Calu3 (cell line): ENCODE results near the gene ZSCAN10. TPM values are rescaled to one million over a fixed set of nuclear protein-coding genes. Genes with fewer than 3 reads are reported as not detected.

ENCODE experiments used
- Bru-seq: library from RNA; stranded (reverse); fragments of 400-500 nt; gene quantifications from one replicate; lab custom pipeline; 2021; lab: Mats Ljungman, UMichigan
- BruChase-seq, 2 experiments: library from RNA; stranded (reverse); fragments of 400-500 nt; gene quantifications; one replicate each; lab custom pipeline; 2021; lab: Mats Ljungman, UMichigan
- BruUV-seq: library from RNA; stranded (reverse); fragments of 400-500 nt; replicated peaks from 2 replicates; lab custom pipeline; 2021; lab: Mats Ljungman, UMichigan
- CTCF ChIA-PET: fragments of 300-600 bp; sonication (Branson Sonifier 250); formaldehyde crosslinking; loops from one replicate; lab custom pipeline; 2022; ENCODE audit warnings: antibody characterized with exemption; lab: Charles Lee
- DNase-seq: peaks from one replicate; pipeline ENCODE4 v3.0.0; 2022
- H3K27ac Mint-ChIP-seq: one replicate; pipeline ENCODE4 v1.8.0; 2022; ENCODE audit warnings: mixed read lengths; ENCODE audit not compliant: unreplicated experiment
- H3K27me3 Mint-ChIP-seq: one replicate; pipeline ENCODE4 v1.8.0; 2022; ENCODE audit warnings: mixed read lengths; ENCODE audit not compliant: unreplicated experiment
- H3K36me3 Mint-ChIP-seq: one replicate; pipeline ENCODE4 v1.8.0; 2022; ENCODE audit warnings: mild to moderate bottlenecking, moderate library complexity, mixed read lengths; ENCODE audit not compliant: insufficient read depth, unreplicated experiment
- H3K4me1 Mint-ChIP-seq: one replicate; pipeline ENCODE4 v1.8.0; 2022; ENCODE audit warnings: mild to moderate bottlenecking, low read depth, mixed read lengths; ENCODE audit not compliant: unreplicated experiment
- H3K4me3 Mint-ChIP-seq: one replicate; pipeline ENCODE4 v1.8.0; 2022; ENCODE audit warnings: mild to moderate bottlenecking, low read depth, moderate library complexity, mixed read lengths; ENCODE audit not compliant: unreplicated experiment
- H3K9me3 Mint-ChIP-seq: one replicate; pipeline ENCODE4 v1.8.0; 2022; ENCODE audit warnings: low read depth, mixed read lengths; ENCODE audit not compliant: unreplicated experiment
- CTCF ChIP-seq: fragments of 200-600 bp; IDR thresholded peaks from one replicate; pipeline ENCODE4 v1.8.0; 2022; ENCODE audit warnings: antibody characterized with exemption; ENCODE audit not compliant: unreplicated experiment
- intact Hi-C: fragments of 100-400 bp; cut with micrococcal nuclease; formaldehyde crosslinking; loops from one replicate; pipeline ENCODE4 v1.10.0; 2022; ENCODE audit not compliant: unreplicated experiment
- long read RNA-seq: library from polyadenylated mRNA; stranded (forward); transcript quantifications from one replicate; pipeline ENCODE4 v2.0.0, GENCODE V29; 2022
- total RNA-seq: library from RNA; stranded (reverse); gene quantifications from 2 replicates; pipeline ENCODE4 v1.2.3, GENCODE V29; 2022

ZSCAN10 gene
- total RNA-seq (not detected in 2 replicates), Bru-seq, nascent RNA (not detected), BruChase-seq, experiment 1, labeled RNA remaining after a 6-hour chase (percentile 14 among the genes with signal in this experiment), BruChase-seq, experiment 2, labeled RNA remaining after a 2-hour chase (percentile 11 among the genes with signal in this experiment)
- long read RNA-seq = 0 reads

GRCh38 chr16:3098459-3099394 is at the start of gene ZSCAN10:
Gene ZSCAN10, minus strand, starts transcription at chr16:3099294. Its CDS starts 6,357 bp downstream, at chr16:3092937.
- peaks cover 30% of the 10 kb centered on the region for H3K4me1 Mint-ChIP-seq
- TF ChIP-seq CTCF = no peak
- H3K4me3 Mint-ChIP-seq = peak within 1 kb of the TSS; percentile 70
- CTCF ChIA-PET = interaction anchor here (0.6 to 1.4 kb wide), 6 partner anchors 14 to 764 kb away, joined by 3 to 10 read pairs (median 4); no protein-coding TSS in a partner anchor
- no peaks in the 10 kb centered on the region for H3K9me3 Mint-ChIP-seq
- no peak for DNase-seq
- peak within 1 kb of the TSS; percentile 53 for H3K27ac Mint-ChIP-seq
- peaks cover 23% of the 10 kb centered on the region for H3K36me3 Mint-ChIP-seq
- peaks cover 30% of the 10 kb centered on the region for H3K27me3 Mint-ChIP-seq
- BruUV-seq = no TSS peak
- intact Hi-C loops = no loop called here

GRCh38 chr16:3148256-3149192 is 49.4 kb upstream of the ZSCAN10 start:
- intact Hi-C loops = no loop called here
- H3K9me3 Mint-ChIP-seq = no peaks in the 10 kb centered on the region
- DNase-seq = no peak
- peaks cover 14% of the 10 kb centered on the region for H3K4me1 Mint-ChIP-seq
- H3K27me3 Mint-ChIP-seq = peaks cover 23% of the 10 kb centered on the region
- peak overlapping the region; percentile 89 for H3K4me3 Mint-ChIP-seq
- BruUV-seq = no TSS peak
- H3K36me3 Mint-ChIP-seq = peaks cover 42% of the 10 kb centered on the region
- CTCF ChIA-PET = interaction anchor here (0.6 to 2.4 kb wide), 5 partner anchors 9 to 119 kb away, joined by 5 to 23 read pairs (median 7); partner anchors contain the start of gene ZNF213
- no peak for TF ChIP-seq CTCF
- H3K27ac Mint-ChIP-seq = peak overlapping the region; percentile 39

GRCh38 chr16:3147757-3148104 is 48.6 kb upstream of the ZSCAN10 start:
- H3K36me3 Mint-ChIP-seq = peaks cover 39% of the 10 kb centered on the region
- H3K27ac Mint-ChIP-seq = no peak overlapping the region
- no TSS peak for BruUV-seq
- TF ChIP-seq CTCF = no peak
- DNase-seq = no peak
- no peak overlapping the region for H3K4me3 Mint-ChIP-seq
- intact Hi-C loops = no loop called here
- peaks cover 26% of the 10 kb centered on the region for H3K27me3 Mint-ChIP-seq
- no peaks in the 10 kb centered on the region for H3K9me3 Mint-ChIP-seq
- CTCF ChIA-PET = interaction anchor here (0.6 kb wide), 1 partner anchor 11 kb away, joined by 6 read pairs; no protein-coding TSS in a partner anchor
- H3K4me1 Mint-ChIP-seq = peaks cover 10% of the 10 kb centered on the region
